ENCODE measurements around the gene POTEB2.
"Not testable (repeated sequence)": the region's sequence is repeated elsewhere in the genome, so short reads cannot be mapped to it uniquely, and the experiment has no call there.

POTEB2 gene

GRCh38 chr15:20866214-20866613, at the start of gene POTEB2:
Gene POTEB2 (minus strand): TSS chr15:20866314. CDS start chr15:20866281, 33 bp downstream.
- not testable (repeated sequence) for DNase-seq

GRCh38 chr15:20879916-20880315, 13.8 kb upstream of the POTEB2 start:
- DNase-seq: not testable (repeated sequence)

GRCh38 chr15:20878464-20878863, 12.3 kb upstream of the POTEB2 start:
- not testable (repeated sequence) for DNase-seq

GRCh38 chr15:20877819-20878218, 11.7 kb upstream of the POTEB2 start:
- DNase-seq: not testable (repeated sequence)

Data from activated CD4-positive, alpha-beta T cell treated with anti-CD3 and anti-CD28 coated beads, Interleukin-2, amount 50 U/mL, for 16 hours (primary cell).